HEK293T (cell line): Measurements from ENCODE around the gene AZU1.

ENCODE experiments used
- CTCF ChIA-PET: fragments of 350-600 bp; formaldehyde crosslinking; extraction: SDS; loops from one replicate; lab custom pipeline; 2021; ENCODE audit warnings: antibody characterized with exemption, inconsistent platforms; lab: Yijun Ruan, JAX
- POLR2A ChIA-PET: fragments of 350-600 bp; formaldehyde crosslinking; extraction: SDS; loops from one replicate; lab custom pipeline; 2020; ENCODE audit warnings: antibody characterized with exemption, inconsistent platforms; lab: Yijun Ruan, JAX
- DNase-seq: peaks from one replicate; pipeline ENCODE4 v3.0.0; 2012; ENCODE audit warnings: mixed read lengths; ENCODE audit errors: extremely low spot score
- ARNT ChIP-seq: fragments of 450-650 bp; IDR thresholded peaks from 2 replicates; pipeline ENCODE4 v1.6.1; 2017; ENCODE audit warnings: mild to moderate bottlenecking
- BHLHE40 ChIP-seq: fragments of 450-650 bp; IDR thresholded peaks from 2 replicates; pipeline ENCODE4 v1.6.1; 2016; ENCODE audit warnings: mild to moderate bottlenecking, moderate library complexity, borderline replicate concordance
- CTBP1 ChIP-seq: fragments of 450-650 bp; IDR thresholded peaks from 2 replicates; pipeline ENCODE4 v1.6.1; 2016; ENCODE audit warnings: borderline replicate concordance
- ELF4 ChIP-seq: fragments of 450-650 bp; IDR thresholded peaks from 2 replicates; pipeline ENCODE4 v1.6.1; 2017; ENCODE audit warnings: antibody characterized with exemption
- FOXA1 ChIP-seq: fragments of 450-650 bp; IDR thresholded peaks from 2 replicates; pipeline ENCODE4 v1.6.1; 2016; ENCODE audit warnings: mild to moderate bottlenecking
- FOXK2 ChIP-seq: fragments of 450-650 bp; IDR thresholded peaks from 2 replicates; pipeline ENCODE4 v1.6.1; 2016; ENCODE audit warnings: mild to moderate bottlenecking
- FOXM1 ChIP-seq: fragments of 450-650 bp; IDR thresholded peaks from 2 replicates; pipeline ENCODE4 v1.6.1; 2017; ENCODE audit warnings: mild to moderate bottlenecking, borderline replicate concordance
- HDGF ChIP-seq: fragments of 450-650 bp; IDR thresholded peaks from 2 replicates; pipeline ENCODE4 v1.6.1; 2017; ENCODE audit warnings: antibody characterized with exemption, borderline replicate concordance
- L3MBTL2 ChIP-seq: fragments of 450-650 bp; conservative IDR thresholded peaks from 2 replicates; pipeline ENCODE4 v1.6.1; 2016; ENCODE audit warnings: mild to moderate bottlenecking
- LEF1 ChIP-seq: fragments of 450-650 bp; IDR thresholded peaks from 2 replicates; pipeline ENCODE4 v1.6.1; 2017; ENCODE audit warnings: mild to moderate bottlenecking, borderline replicate concordance
- NFRKB ChIP-seq: fragments of 450-650 bp; IDR thresholded peaks from 2 replicates; pipeline ENCODE4 v1.6.1; 2016; ENCODE audit warnings: mild to moderate bottlenecking, moderate library complexity
- PKNOX1 ChIP-seq: fragments of 450-650 bp; IDR thresholded peaks from 2 replicates; pipeline ENCODE4 v1.6.1; 2016
- SP1 ChIP-seq: fragments of 450-650 bp; IDR thresholded peaks from 2 replicates; pipeline ENCODE4 v1.6.1; 2017
- SUZ12 ChIP-seq: fragments of 450-650 bp; IDR thresholded peaks from 2 replicates; pipeline ENCODE4 v1.6.1; 2016; ENCODE audit warnings: mild to moderate bottlenecking
- TARDBP ChIP-seq: fragments of 450-650 bp; IDR thresholded peaks from 2 replicates; pipeline ENCODE4 v1.6.1; 2016
- ZNF384 ChIP-seq: fragments of 450-650 bp; IDR thresholded peaks from 2 replicates; pipeline ENCODE4 v1.6.1; 2016

The AZU1 gene

DNA sequence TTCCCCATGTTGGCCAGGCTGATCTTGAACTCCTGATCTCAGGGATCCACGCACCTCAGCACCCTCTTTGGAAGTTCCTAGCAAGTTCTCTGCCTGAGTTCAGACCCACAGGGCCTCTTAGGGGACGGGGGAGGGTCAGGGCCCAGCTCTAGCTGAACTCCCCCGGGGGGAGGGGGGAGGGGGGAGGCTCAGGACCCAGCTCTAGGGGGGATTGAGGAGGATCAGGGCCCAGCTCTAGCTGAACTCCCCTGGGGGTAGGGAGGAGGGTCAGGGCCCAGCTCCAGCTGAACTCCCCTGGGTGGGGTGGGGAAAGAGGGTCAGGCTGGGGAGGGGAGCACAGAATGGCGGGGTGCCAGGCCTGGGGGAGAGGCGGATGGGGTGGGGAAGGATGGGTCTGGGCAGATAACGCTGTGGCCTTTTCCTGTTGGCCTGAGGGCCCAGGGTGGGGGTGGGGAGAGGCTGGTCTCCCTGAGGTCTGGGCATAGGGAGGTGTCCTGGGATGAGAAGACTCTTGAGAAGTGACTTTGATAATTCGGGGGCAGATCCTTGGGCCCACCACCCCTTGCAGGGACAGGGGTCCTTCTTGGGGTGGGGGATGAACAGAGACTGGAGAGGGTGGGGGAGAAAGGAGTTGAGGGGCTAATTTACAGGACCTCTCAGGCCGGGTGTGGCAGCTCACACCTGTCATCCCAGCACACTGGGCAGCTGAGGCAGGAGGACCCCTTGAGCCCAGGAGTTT lies 35.9 kb upstream of the AZU1 start:
- POLR2A ChIA-PET, result interaction anchor here (1.3 kb wide), 1 partner anchor 69 kb away, joined by 3 read pairs; no protein-coding TSS in a partner anchor
- CTCF ChIA-PET, result no interaction called here
- TF ChIP-seq TARDBP, result no peak
- TF ChIP-seq BHLHE40, result no peak
- no peak for TF ChIP-seq ARNT
- no peak for TF ChIP-seq CTBP1
- no peak for TF ChIP-seq ELF4
- TF ChIP-seq ZNF384, result no peak
- TF ChIP-seq L3MBTL2, result no peak
- TF ChIP-seq FOXK2, result no peak
- no peak for TF ChIP-seq SUZ12
- no peak for TF ChIP-seq LEF1
- no peak for TF ChIP-seq SP1
- TF ChIP-seq NFRKB, result no peak
- TF ChIP-seq HDGF, result no peak
- no peak for TF ChIP-seq FOXA1
- DNase-seq, result no peak

DNA sequence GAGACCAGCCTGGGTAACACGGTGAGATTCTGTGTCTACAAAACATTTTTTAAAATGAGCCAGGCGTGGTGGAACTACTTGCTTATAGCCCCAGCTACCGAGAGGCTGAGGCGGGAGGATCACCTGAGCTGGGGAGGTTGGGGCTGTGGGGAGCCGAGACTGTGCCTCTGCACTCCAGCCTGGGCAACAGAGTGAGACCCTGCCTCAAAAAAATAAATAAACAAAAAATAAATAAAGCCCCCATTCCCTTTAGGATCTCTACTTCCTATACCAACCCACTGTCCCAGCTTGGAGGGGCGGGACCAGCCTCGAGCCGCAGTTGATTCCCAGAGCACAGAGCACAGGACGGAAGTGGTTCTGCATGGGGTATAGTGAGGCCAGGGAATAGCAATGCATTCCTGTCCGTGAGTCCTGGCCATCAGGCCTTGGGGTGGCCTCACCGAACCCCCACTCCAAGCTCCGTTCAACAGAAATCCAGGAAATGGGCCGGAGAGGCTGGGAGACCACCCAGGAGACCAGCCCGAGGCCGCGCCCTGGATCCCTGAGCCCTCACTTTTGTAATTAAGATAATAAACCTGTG lies 35.2 kb upstream of the AZU1 start:
- POLR2A ChIA-PET, result interaction anchor here (1.3 kb wide), 1 partner anchor 68 kb away, joined by 3 read pairs; no protein-coding TSS in a partner anchor
- TF ChIP-seq PKNOX1, result no peak
- TF ChIP-seq L3MBTL2, result no peak
- TF ChIP-seq FOXM1, result no peak
- TF ChIP-seq HDGF, result no peak
- no peak for TF ChIP-seq CTBP1
- no peak for TF ChIP-seq NFRKB
- no peak for TF ChIP-seq ZNF384
- no peak for TF ChIP-seq TARDBP
- TF ChIP-seq FOXA1, result no peak
- no peak for TF ChIP-seq LEF1
- no peak for TF ChIP-seq BHLHE40
- TF ChIP-seq SUZ12, result no peak
- no peak for TF ChIP-seq SP1
- TF ChIP-seq ELF4, result no peak
- no peak for TF ChIP-seq ARNT
- no peak for TF ChIP-seq FOXK2
- CTCF ChIA-PET, result no interaction called here
- DNase-seq, result no peak

GRCh38 chr19:793806-794205 lies 33.8 kb upstream of the AZU1 start:
- ChIA-PET POLR2A (no interaction called here), CTCF (no interaction called here)
- no peak for TF ChIP-seq HDGF
- no peak for TF ChIP-seq SP1
- TF ChIP-seq SUZ12, result no peak
- no peak for TF ChIP-seq TARDBP
- TF ChIP-seq L3MBTL2, result no peak
- no peak for TF ChIP-seq NFRKB
- no peak for TF ChIP-seq LEF1
- no peak for TF ChIP-seq FOXK2
- TF ChIP-seq ZNF384, result no peak
- TF ChIP-seq BHLHE40, result no peak
- no peak for TF ChIP-seq CTBP1
- no peak for TF ChIP-seq PKNOX1
- TF ChIP-seq FOXA1, result no peak
- TF ChIP-seq ARNT, result no peak
- no peak for TF ChIP-seq ELF4
- DNase-seq, result no peak

- ChIA-PET POLR2A (interaction anchor here (1.5 kb wide), 1 partner anchor 69 kb away, joined by 3 read pairs; no protein-coding TSS in a partner anchor), CTCF (no interaction called here)
- TF ChIP-seq BHLHE40 (no peak), TARDBP (no peak), LEF1 (no peak), FOXK2 (no peak), HDGF (no peak), ARNT (no peak), FOXM1 (no peak), CTBP1 (no peak), FOXA1 (no peak), SP1 (no peak), L3MBTL2 (no peak), NFRKB (no peak), PKNOX1 (no peak), ZNF384 (no peak), ELF4 (no peak), SUZ12 (no peak)
- DNase-seq, result no peak
Measured at GRCh38 chr19:795073-795611, 32.5 kb upstream of the AZU1 start.

DNA sequence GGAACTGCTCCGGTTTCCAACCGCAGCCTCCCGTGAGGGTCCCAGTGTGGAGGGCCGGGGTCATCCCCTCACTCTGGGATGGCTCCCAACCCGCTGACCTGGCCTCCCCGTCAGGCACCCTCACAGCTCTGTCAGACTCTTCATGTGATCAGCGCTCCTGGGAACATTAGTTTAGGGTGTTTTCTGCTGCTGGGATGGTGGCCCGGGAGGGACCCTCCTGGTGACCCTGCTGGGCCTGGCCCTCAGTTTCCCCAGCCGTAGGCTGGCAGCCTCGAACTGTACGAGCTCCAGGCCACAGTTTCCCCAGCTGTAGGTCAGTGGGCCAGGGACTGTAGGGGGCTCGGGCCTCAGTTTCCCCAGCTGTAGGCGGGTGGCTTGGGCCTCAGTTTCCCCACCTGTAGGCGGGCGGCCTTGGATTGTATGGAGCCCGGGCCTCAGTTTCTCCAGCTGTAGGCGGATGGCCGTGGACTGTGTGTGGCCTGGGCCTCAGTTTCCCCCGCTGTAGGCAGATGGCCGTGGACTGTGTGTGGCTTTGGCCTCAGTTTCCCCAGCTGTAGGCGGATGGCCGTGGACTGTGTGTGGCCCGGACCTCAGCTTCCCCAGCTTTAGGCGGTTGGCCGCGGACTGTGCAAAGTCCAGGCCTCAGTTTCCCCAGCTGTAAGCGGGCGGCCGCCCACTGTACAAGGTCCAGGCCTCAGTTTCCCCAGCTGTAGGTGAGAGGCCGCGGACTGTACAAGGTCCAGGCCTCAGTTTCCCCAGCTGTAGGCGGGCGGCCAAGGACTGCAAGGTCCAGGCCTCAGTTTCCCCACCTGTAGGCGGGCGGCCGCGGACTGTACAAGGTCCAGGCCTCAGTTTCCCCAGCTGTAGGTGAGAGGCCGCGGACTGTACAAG lies 31.7 kb upstream of the AZU1 start:
- CTCF ChIA-PET, result no interaction called here
- POLR2A ChIA-PET, result interaction anchor here (1.5 kb wide), 1 partner anchor 68 kb away, joined by 3 read pairs; no protein-coding TSS in a partner anchor
- no peak for DNase-seq

More for the DNA sequence above, 31.7 kb upstream of the AZU1 start:
- TF ChIP-seq ARNT, result no peak
- no peak for TF ChIP-seq CTBP1
- no peak for TF ChIP-seq PKNOX1
- no peak for TF ChIP-seq NFRKB
- no peak for TF ChIP-seq FOXA1
- TF ChIP-seq ELF4, result no peak
- no peak for TF ChIP-seq TARDBP
- TF ChIP-seq FOXM1, result no peak
- TF ChIP-seq ZNF384, result no peak
- TF ChIP-seq BHLHE40, result no peak
- TF ChIP-seq SP1, result no peak
- no peak for TF ChIP-seq L3MBTL2
- TF ChIP-seq FOXK2, result no peak
